ENCODE data around the gene NFE2L1. TPM values are rescaled to one million over a fixed set of nuclear protein-coding genes. Genes with fewer than 3 reads are reported as not detected.

NFE2L1 gene
- total RNA-seq, 1 donor, result 165 TPM

- H3K9me3 ChIP-seq (ENCODE audit: low read depth, low read length), result no peaks in the 10 kb centered on the region
- TF ChIP-seq CTCF (IDR thresholded peaks at IDR 0.05; ENCODE audit: extremely low read depth, low read depth, low read length), result no peak
- peaks cover 11% of the 10 kb centered on the region for H4K20me1 ChIP-seq (ENCODE audit: insufficient read depth, low read length)
- no peaks in the 10 kb centered on the region for H3K27me3 ChIP-seq (ENCODE audit: insufficient read depth, low read length)
- H3K27ac ChIP-seq (ENCODE audit: low read depth, low read length), result peak overlapping the region; percentile 46
- H3K4me2 ChIP-seq (ENCODE audit: insufficient read depth, low read length), result no peak overlapping the region
- H3K79me2 ChIP-seq (ENCODE audit: insufficient read depth, low read length), result peaks cover 67% of the 10 kb centered on the region
- H3K4me1 ChIP-seq (ENCODE audit: insufficient read depth, low read length), result peaks cover 19% of the 10 kb centered on the region
- no peak overlapping the region for H2AFZ ChIP-seq (ENCODE audit: low read length)
- no peak overlapping the region for H3K4me3 ChIP-seq (ENCODE audit: insufficient read depth, low read length)
- no peak for DNase-seq (ENCODE audit: insufficient read length, low spot score, missing footprints)
- peaks cover 75% of the 10 kb centered on the region for H3K36me3 ChIP-seq (ENCODE audit: insufficient read depth, low read length)
These were observed 12.1 kb downstream of the NFE2L1 start for GRCh38 chr17:48060249-48060648.

- Histone ChIP-seq H3K79me2 (ENCODE audit: insufficient read depth, low read length) (peaks cover 53% of the 10 kb centered on the region), H2AFZ (ENCODE audit: low read length) (no peak overlapping the region), H3K4me3 (ENCODE audit: insufficient read depth, low read length) (no peak overlapping the region), H3K4me1 (ENCODE audit: insufficient read depth, low read length) (peaks cover 15% of the 10 kb centered on the region), H3K36me3 (ENCODE audit: insufficient read depth, low read length) (peaks cover 64% of the 10 kb centered on the region), H3K4me2 (ENCODE audit: insufficient read depth, low read length) (no peak overlapping the region), H3K27me3 (ENCODE audit: insufficient read depth, low read length) (no peaks in the 10 kb centered on the region), H3K27ac (ENCODE audit: low read depth, low read length) (no peak overlapping the region), H3K9me3 (ENCODE audit: low read depth, low read length) (no peaks in the 10 kb centered on the region), H4K20me1 (ENCODE audit: insufficient read depth, low read length) (no peaks in the 10 kb centered on the region)
- no peak for TF ChIP-seq CTCF (IDR thresholded peaks at IDR 0.05; ENCODE audit: extremely low read depth, low read depth, low read length)
- no peak for DNase-seq (ENCODE audit: insufficient read length, low spot score, missing footprints)
These were observed 14.1 kb downstream of the NFE2L1 start for GRCh38 chr17:48062273-48062672.

GRCh38 chr17:48064638-48065037, 16.5 kb downstream of the NFE2L1 start:
- H3K27ac ChIP-seq (ENCODE audit: low read depth, low read length), result peak overlapping the region; percentile 3
- no peak overlapping the region for H2AFZ ChIP-seq (ENCODE audit: low read length)
- no peak overlapping the region for H3K4me2 ChIP-seq (ENCODE audit: insufficient read depth, low read length)
- H3K9me3 ChIP-seq (ENCODE audit: low read depth, low read length), result no peaks in the 10 kb centered on the region
- peaks cover 34% of the 10 kb centered on the region for H3K4me1 ChIP-seq (ENCODE audit: insufficient read depth, low read length)
- peaks cover 49% of the 10 kb centered on the region for H3K36me3 ChIP-seq (ENCODE audit: insufficient read depth, low read length)
- no peak overlapping the region for H3K4me3 ChIP-seq (ENCODE audit: insufficient read depth, low read length)
- H4K20me1 ChIP-seq (ENCODE audit: insufficient read depth, low read length), result no peaks in the 10 kb centered on the region
- no peak for DNase-seq (ENCODE audit: insufficient read length, low spot score, missing footprints)
- no peak for TF ChIP-seq CTCF (IDR thresholded peaks at IDR 0.05; ENCODE audit: extremely low read depth, low read depth, low read length)
- H3K27me3 ChIP-seq (ENCODE audit: insufficient read depth, low read length), result no peaks in the 10 kb centered on the region
- H3K79me2 ChIP-seq (ENCODE audit: insufficient read depth, low read length), result peaks cover 35% of the 10 kb centered on the region

- Histone ChIP-seq H3K4me1 (ENCODE audit: insufficient read depth, low read length) (peaks cover 26% of the 10 kb centered on the region), H3K36me3 (ENCODE audit: insufficient read depth, low read length) (peaks cover 49% of the 10 kb centered on the region), H3K27ac (ENCODE audit: low read depth, low read length) (no peak overlapping the region), H3K27me3 (ENCODE audit: insufficient read depth, low read length) (no peaks in the 10 kb centered on the region), H4K20me1 (ENCODE audit: insufficient read depth, low read length) (no peaks in the 10 kb centered on the region), H3K4me3 (ENCODE audit: insufficient read depth, low read length) (no peak overlapping the region), H3K9me3 (ENCODE audit: low read depth, low read length) (no peaks in the 10 kb centered on the region), H3K79me2 (ENCODE audit: insufficient read depth, low read length) (peaks cover 25% of the 10 kb centered on the region), H3K4me2 (ENCODE audit: insufficient read depth, low read length) (no peak overlapping the region), H2AFZ (ENCODE audit: low read length) (no peak overlapping the region)
- DNase-seq (ENCODE audit: insufficient read length, low spot score, missing footprints), result no peak
- TF ChIP-seq CTCF (IDR thresholded peaks at IDR 0.05; ENCODE audit: extremely low read depth, low read depth, low read length), result no peak
These were observed 18.0 kb downstream of the NFE2L1 start for GRCh38 chr17:48066192-48066591.
